ENCODE measurements around the gene EFCAB6. TPM values are rescaled to one million over a fixed set of nuclear protein-coding genes. Genes with fewer than 3 reads are reported as not detected.
A peak's percentile ranks its signal among the peaks of the same experiment; 100 is the strongest.

Gene EFCAB6
- total RNA-seq, 2 experiments from 2014 or later = 0.15 to 0.20 TPM

DNA sequence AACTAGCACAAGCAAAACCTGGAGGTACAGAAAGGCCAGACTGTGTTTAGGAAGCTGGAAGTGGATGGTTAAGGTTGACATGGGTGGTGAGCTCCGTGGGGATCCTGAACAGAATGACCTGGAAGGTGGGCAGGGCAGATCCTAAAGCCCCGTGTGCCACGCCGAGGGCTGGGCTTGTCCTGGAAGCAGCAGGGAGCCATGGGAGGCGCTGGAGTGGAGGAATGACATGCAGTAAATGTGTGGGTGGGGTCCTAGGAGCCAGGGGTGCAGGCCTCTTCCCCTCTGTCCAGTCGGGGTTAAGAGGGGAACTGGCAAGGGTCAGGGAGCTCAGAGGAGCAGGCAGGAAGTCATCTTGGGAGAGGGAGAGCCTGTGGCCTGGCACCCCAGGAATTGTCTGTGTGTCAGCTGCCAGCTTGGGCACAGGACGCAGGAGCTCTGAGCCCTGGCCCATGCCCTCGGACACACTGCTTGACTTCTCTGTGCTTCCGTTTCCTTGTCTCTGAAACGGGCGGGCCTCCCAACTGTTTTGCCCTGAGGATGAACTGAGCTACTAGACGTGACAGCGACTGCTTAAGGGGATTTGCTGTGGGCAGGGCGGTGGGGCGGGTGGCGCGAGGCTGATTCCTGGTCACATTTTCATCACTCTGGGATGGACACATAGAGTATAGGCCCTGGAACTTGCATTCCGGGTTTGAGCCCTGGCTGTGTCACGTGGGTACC, 324.6 kb downstream of the EFCAB6 start:
- H3K27me3 Mint-ChIP-seq = no peaks in the 10 kb centered on the region
- CTCF ChIA-PET = interaction anchor here (0.6 to 1.0 kb wide), 2 partner anchors 8 to 1171 kb away, joined by 3 read pairs; no protein-coding TSS in a partner anchor
- H3K27ac Mint-ChIP-seq = no peak overlapping the region
- peaks cover 3% of the 10 kb centered on the region for H3K9me3 Mint-ChIP-seq
- H3K36me3 Mint-ChIP-seq (ENCODE audit: low read depth) = no peaks in the 10 kb centered on the region
- H3K4me1 Mint-ChIP-seq = no peaks in the 10 kb centered on the region
- POLR2A ChIA-PET = no interaction called here
- DNase-seq = no peak
- no peak overlapping the region for H3K4me3 Mint-ChIP-seq

GRCh38 chr22:43485502-43486089, 326.5 kb downstream of the EFCAB6 start:
- H3K27ac Mint-ChIP-seq = no peak overlapping the region
- DNase-seq = no peak
- ChIA-PET CTCF (no interaction called here), POLR2A (no interaction called here)
- peaks cover 11% of the 10 kb centered on the region for H3K4me1 Mint-ChIP-seq
- H3K27me3 Mint-ChIP-seq = no peaks in the 10 kb centered on the region
- H3K9me3 Mint-ChIP-seq = no peaks in the 10 kb centered on the region
- H3K36me3 Mint-ChIP-seq (ENCODE audit: low read depth) = no peaks in the 10 kb centered on the region
- H3K4me3 Mint-ChIP-seq = no peak overlapping the region

DNA sequence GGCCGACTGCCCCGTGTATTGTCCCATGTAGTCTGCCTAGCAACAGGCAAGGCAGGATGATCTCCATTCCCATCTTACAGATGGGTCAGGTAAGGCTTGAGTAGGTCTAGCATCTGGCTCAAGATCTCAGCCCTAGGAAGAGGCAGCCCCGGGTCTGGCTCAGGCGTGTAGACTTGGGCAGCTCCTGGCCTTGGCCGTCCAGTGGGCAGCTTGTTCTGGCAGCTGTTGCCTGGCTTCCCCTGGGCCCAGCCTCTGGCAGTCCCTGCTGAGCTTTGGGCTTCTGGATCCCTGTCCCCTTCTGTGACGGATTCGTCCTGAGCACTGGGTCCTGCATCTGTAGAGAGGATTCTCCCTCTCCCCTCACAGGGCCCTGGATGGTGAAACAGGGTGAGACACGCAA, 327.9 kb downstream of the EFCAB6 start:
- Mint-ChIP-seq H3K4me3 (no peak overlapping the region), H3K36me3 (ENCODE audit: low read depth) (no peaks in the 10 kb centered on the region), H3K27ac (no peak overlapping the region), H3K27me3 (no peaks in the 10 kb centered on the region), H3K9me3 (no peaks in the 10 kb centered on the region), H3K4me1 (peaks cover 14% of the 10 kb centered on the region)
- ChIA-PET POLR2A (no interaction called here), CTCF (no interaction called here)
- no peak for DNase-seq

DNA sequence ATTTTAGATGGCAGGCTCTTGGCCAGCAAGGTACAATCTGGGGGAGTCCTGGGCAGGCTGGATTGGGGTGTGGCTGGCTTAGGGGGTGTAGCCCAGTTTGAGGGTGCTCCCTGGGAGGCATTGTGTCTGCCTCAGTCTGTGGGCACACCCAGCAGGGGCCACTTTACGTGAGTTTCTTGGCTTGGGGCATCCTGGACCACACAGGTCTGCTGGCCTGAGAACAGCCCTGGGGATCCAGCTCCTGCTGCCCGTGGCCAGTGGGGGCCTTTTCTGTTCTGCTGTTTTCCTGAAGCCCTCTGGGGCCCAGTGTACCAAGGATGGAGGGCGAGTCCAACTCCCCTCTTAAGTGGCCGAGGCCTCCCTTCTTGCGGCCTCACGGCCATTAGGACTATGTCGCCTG, 328.4 kb downstream of the EFCAB6 start:
- Mint-ChIP-seq H3K27me3 (no peaks in the 10 kb centered on the region), H3K27ac (no peak overlapping the region), H3K9me3 (no peaks in the 10 kb centered on the region), H3K4me3 (no peak overlapping the region), H3K36me3 (ENCODE audit: low read depth) (no peaks in the 10 kb centered on the region), H3K4me1 (peaks cover 14% of the 10 kb centered on the region)
- no peak for DNase-seq
- ChIA-PET CTCF (no interaction called here), POLR2A (no interaction called here)

- CTCF ChIA-PET = no interaction called here
- H3K4me3 Mint-ChIP-seq = no peak overlapping the region
- no peak overlapping the region for H3K27ac Mint-ChIP-seq
- H3K9me3 Mint-ChIP-seq = no peaks in the 10 kb centered on the region
- no peaks in the 10 kb centered on the region for H3K27me3 Mint-ChIP-seq
- H3K36me3 Mint-ChIP-seq (ENCODE audit: low read depth) = no peaks in the 10 kb centered on the region
- no peak for DNase-seq
- H3K4me1 Mint-ChIP-seq = peaks cover 14% of the 10 kb centered on the region
- POLR2A ChIA-PET = no interaction called here
These were observed 328.8 kb downstream of the EFCAB6 start for GRCh38 chr22:43483266-43483665.

GRCh38 chr22:43482318-43482625, 329.8 kb downstream of the EFCAB6 start:
- H3K4me3 Mint-ChIP-seq = no peak overlapping the region
- POLR2A ChIA-PET = no interaction called here
- peaks cover 14% of the 10 kb centered on the region for H3K4me1 Mint-ChIP-seq
- H3K27me3 Mint-ChIP-seq = no peaks in the 10 kb centered on the region
- DNase-seq = no peak
- H3K27ac Mint-ChIP-seq = no peak overlapping the region
- H3K9me3 Mint-ChIP-seq = no peaks in the 10 kb centered on the region
- H3K36me3 Mint-ChIP-seq (ENCODE audit: low read depth) = no peaks in the 10 kb centered on the region
- CTCF ChIA-PET = no interaction called here

GRCh38 chr22:43481568-43482317, 330.4 kb downstream of the EFCAB6 start:
- POLR2A ChIA-PET = no interaction called here
- DNase-seq = peak; percentile 26
- Mint-ChIP-seq H3K36me3 (ENCODE audit: low read depth) (no peaks in the 10 kb centered on the region), H3K27me3 (no peaks in the 10 kb centered on the region), H3K4me3 (peak overlapping the region; percentile 62), H3K9me3 (no peaks in the 10 kb centered on the region), H3K4me1 (peaks cover 14% of the 10 kb centered on the region), H3K27ac (peak overlapping the region; percentile 82)
- CTCF ChIA-PET = no interaction called here

DNA sequence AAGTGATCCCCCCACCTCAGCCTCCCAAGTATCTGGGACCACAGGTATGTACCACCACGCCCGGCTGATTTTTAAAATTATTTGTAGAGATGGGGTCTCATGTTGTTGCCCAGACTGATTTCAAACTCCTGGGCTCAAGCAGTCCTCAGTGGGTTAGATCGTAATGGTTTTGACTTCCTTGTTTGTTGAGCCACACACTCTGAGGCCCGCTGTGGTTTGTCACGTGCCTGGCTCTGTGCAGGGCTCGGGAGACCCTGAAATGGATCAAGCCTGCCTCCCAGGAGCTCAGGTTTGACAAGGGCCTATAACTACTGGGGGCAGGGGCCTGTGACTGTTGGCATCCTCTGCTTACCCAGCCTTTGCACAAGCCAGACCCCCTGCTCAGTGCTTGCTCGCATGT, 332.1 kb downstream of the EFCAB6 start:
- H3K27me3 Mint-ChIP-seq = no peaks in the 10 kb centered on the region
- ChIA-PET CTCF (interaction anchor here (0.6 to 0.7 kb wide), 2 partner anchors 14 to 1440 kb away, joined by 3 to 4 read pairs; no protein-coding TSS in a partner anchor), POLR2A (no interaction called here)
- no peak for DNase-seq
- no peaks in the 10 kb centered on the region for H3K9me3 Mint-ChIP-seq
- no peaks in the 10 kb centered on the region for H3K36me3 Mint-ChIP-seq (ENCODE audit: low read depth)
- H3K4me1 Mint-ChIP-seq = peaks cover 14% of the 10 kb centered on the region
- no peak overlapping the region for H3K4me3 Mint-ChIP-seq
- no peak overlapping the region for H3K27ac Mint-ChIP-seq

- no peak for DNase-seq
- Mint-ChIP-seq H3K4me1 (peaks cover 14% of the 10 kb centered on the region), H3K4me3 (no peak overlapping the region), H3K36me3 (ENCODE audit: low read depth) (no peaks in the 10 kb centered on the region), H3K27me3 (no peaks in the 10 kb centered on the region), H3K9me3 (no peaks in the 10 kb centered on the region), H3K27ac (no peak overlapping the region)
- POLR2A ChIA-PET = no interaction called here
- CTCF ChIA-PET = interaction anchor here (0.6 to 0.8 kb wide), 2 partner anchors 8 to 1441 kb away, joined by 3 read pairs; no protein-coding TSS in a partner anchor
These were observed 332.7 kb downstream of the EFCAB6 start for GRCh38 chr22:43479301-43479950.

Other genes starting within 250 kb of the EFCAB6 start
- not detected for gene SULT4A1, start 50.2 kb upstream of the EFCAB6 start, total RNA-seq
- not detected for gene PNPLA5, start 79.7 kb upstream of the EFCAB6 start, total RNA-seq
- gene PNPLA3, start 111.5 kb upstream of the EFCAB6 start, total RNA-seq = not detected
- 10 to 100 TPM; 46.8 to 50.9 TPM for gene SAMM50, start 143.1 kb upstream of the EFCAB6 start, total RNA-seq
- 10 to 100 TPM; 18.2 to 19.2 TPM for gene PARVB, start 212.0 kb upstream of the EFCAB6 start, total RNA-seq

All from activated CD4-positive, alpha-beta T cell treated with anti-CD3 and anti-CD28 coated beads, Interleukin-2, amount 10 ng/mL, durations not matched to agents 7 days and 5 days (primary cell).